IPS-15b (cell line): ENCODE measurements around the gene MOK.
A peak's percentile ranks its signal among the peaks of the same experiment; 100 is the strongest.
"Not testable (repeated sequence)": the region's sequence is repeated elsewhere in the genome, so short reads cannot be mapped to it uniquely, and the experiment has no call there.

Experiments used
- H3K27me3 ChIP-seq: one replicate; pipeline ENCODE4 v1.6.1; 2013; ENCODE audit warnings: low read length; ENCODE audit not compliant: control insufficient read depth, insufficient read depth
- H3K36me3 ChIP-seq: one replicate; pipeline ENCODE4 v1.6.1; 2013; ENCODE audit warnings: low read length; ENCODE audit not compliant: control insufficient read depth, insufficient read depth
- H3K4me1 ChIP-seq: one replicate; pipeline ENCODE4 v1.6.1; 2013; ENCODE audit warnings: mild to moderate bottlenecking, low read length; ENCODE audit not compliant: control insufficient read depth, insufficient read depth
- H3K4me3 ChIP-seq: one replicate; pipeline ENCODE4 v1.5.1; 2013; ENCODE audit warnings: low read depth, low read length
- H3K9ac ChIP-seq: one replicate; pipeline ENCODE4 v1.6.1; 2013; ENCODE audit warnings: low read depth, mild to moderate bottlenecking, low read length
- H3K9me3 ChIP-seq: one replicate; pipeline ENCODE4 v1.6.1; 2013; ENCODE audit warnings: mild to moderate bottlenecking, low read length; ENCODE audit not compliant: control insufficient read depth, insufficient read depth

MOK gene

GRCh38 chr14:102320033-102320660 lies 15.2 kb upstream of the MOK start:
- H3K4me3 ChIP-seq: peak overlapping the region; percentile 91
- peak overlapping the region; percentile 84 for H3K9ac ChIP-seq
- no peaks in the 10 kb centered on the region for H3K9me3 ChIP-seq
- peaks cover 8% of the 10 kb centered on the region for H3K27me3 ChIP-seq
- no peaks in the 10 kb centered on the region for H3K36me3 ChIP-seq
- H3K4me1 ChIP-seq: peaks cover 10% of the 10 kb centered on the region

- Histone ChIP-seq H3K9me3 (no peaks in the 10 kb centered on the region), H3K36me3 (no peaks in the 10 kb centered on the region), H3K4me3 (peak within 1 kb of the TSS; percentile 91), H3K4me1 (peaks cover 13% of the 10 kb centered on the region), H3K27me3 (peaks cover 14% of the 10 kb centered on the region), H3K9ac (peak within 1 kb of the TSS; percentile 84)
Observed at GRCh38 chr14:102319351-102320032, 14.5 kb upstream of the MOK start, which contains the start of gene ZNF839. ZNF839 (plus strand) TSS chr14:102319746; CDS start chr14:102319766, 20 bp downstream.

- H3K4me3 ChIP-seq: peak overlapping the region; percentile 91
- peaks cover 13% of the 10 kb centered on the region for H3K4me1 ChIP-seq
- peaks cover 14% of the 10 kb centered on the region for H3K27me3 ChIP-seq
- H3K9ac ChIP-seq: no peak overlapping the region
- H3K36me3 ChIP-seq: no peaks in the 10 kb centered on the region
- no peaks in the 10 kb centered on the region for H3K9me3 ChIP-seq
Observed at GRCh38 chr14:102318781-102319276, 13.9 kb upstream of the MOK start.

GRCh38 chr14:102317564-102318248 lies 12.7 kb upstream of the MOK start:
- H3K9ac ChIP-seq: peak overlapping the region; percentile 13
- no peaks in the 10 kb centered on the region for H3K9me3 ChIP-seq
- no peaks in the 10 kb centered on the region for H3K36me3 ChIP-seq
- peaks cover 14% of the 10 kb centered on the region for H3K27me3 ChIP-seq
- H3K4me1 ChIP-seq: peaks cover 13% of the 10 kb centered on the region
- H3K4me3 ChIP-seq: peak overlapping the region; percentile 58

GRCh38 chr14:102316743-102317563 lies 12.0 kb upstream of the MOK start:
- H3K9me3 ChIP-seq: no peaks in the 10 kb centered on the region
- peaks cover 13% of the 10 kb centered on the region for H3K4me1 ChIP-seq
- H3K27me3 ChIP-seq: peaks cover 14% of the 10 kb centered on the region
- H3K4me3 ChIP-seq: peak overlapping the region; percentile 76
- H3K36me3 ChIP-seq: no peaks in the 10 kb centered on the region
- H3K9ac ChIP-seq: peak overlapping the region; percentile 81

GRCh38 chr14:102316338-102316742 lies 11.4 kb upstream of the MOK start:
- no peaks in the 10 kb centered on the region for H3K36me3 ChIP-seq
- peak overlapping the region; percentile 81 for H3K9ac ChIP-seq
- H3K4me1 ChIP-seq: peaks cover 13% of the 10 kb centered on the region
- peaks cover 14% of the 10 kb centered on the region for H3K27me3 ChIP-seq
- no peaks in the 10 kb centered on the region for H3K9me3 ChIP-seq
- peak overlapping the region; percentile 76 for H3K4me3 ChIP-seq

- Histone ChIP-seq H3K4me3 (peak overlapping the region; percentile 85), H3K9ac (no peak overlapping the region), H3K36me3 (no peaks in the 10 kb centered on the region), H3K27me3 (peaks cover 14% of the 10 kb centered on the region), H3K9me3 (no peaks in the 10 kb centered on the region), H3K4me1 (peaks cover 13% of the 10 kb centered on the region)
Observed at GRCh38 chr14:102315121-102315520, 10.2 kb upstream of the MOK start.

- Histone ChIP-seq H3K4me3 (peak overlapping the region; percentile 85), H3K36me3 (no peaks in the 10 kb centered on the region), H3K27me3 (peaks cover 14% of the 10 kb centered on the region), H3K9ac (no peak overlapping the region), H3K9me3 (no peaks in the 10 kb centered on the region), H3K4me1 (peaks cover 13% of the 10 kb centered on the region)
Observed at GRCh38 chr14:102314242-102315011, 9.5 kb upstream of the MOK start.

GRCh38 chr14:102303664-102304063 lies 1.3 kb downstream of the MOK start:
- Histone ChIP-seq H3K9me3 (no peaks in the 10 kb centered on the region), H3K4me3 (no peak overlapping the region), H3K9ac (no peak overlapping the region), H3K36me3 (no peaks in the 10 kb centered on the region), H3K27me3 (no peaks in the 10 kb centered on the region), H3K4me1 (no peaks in the 10 kb centered on the region)

GRCh38 chr14:102298303-102299070 lies 6.5 kb downstream of the MOK start:
- H3K4me1 ChIP-seq, H3K9me3 ChIP-seq, H3K4me3 ChIP-seq, H3K36me3 ChIP-seq, H3K27me3 ChIP-seq, H3K9ac ChIP-seq: not testable (repeated sequence)
